HG02678 (cell line): ENCODE measurements around the gene DISP3.

Experiments used
- ATAC-seq: cut with Tn5 transposase; IDR thresholded peaks from one replicate; pipeline ENCODE4 v1.9.1; 2021; ENCODE audit warnings: mild to moderate bottlenecking, moderate library complexity; ENCODE audit not compliant: unreplicated experiment

DISP3 gene

DNA sequence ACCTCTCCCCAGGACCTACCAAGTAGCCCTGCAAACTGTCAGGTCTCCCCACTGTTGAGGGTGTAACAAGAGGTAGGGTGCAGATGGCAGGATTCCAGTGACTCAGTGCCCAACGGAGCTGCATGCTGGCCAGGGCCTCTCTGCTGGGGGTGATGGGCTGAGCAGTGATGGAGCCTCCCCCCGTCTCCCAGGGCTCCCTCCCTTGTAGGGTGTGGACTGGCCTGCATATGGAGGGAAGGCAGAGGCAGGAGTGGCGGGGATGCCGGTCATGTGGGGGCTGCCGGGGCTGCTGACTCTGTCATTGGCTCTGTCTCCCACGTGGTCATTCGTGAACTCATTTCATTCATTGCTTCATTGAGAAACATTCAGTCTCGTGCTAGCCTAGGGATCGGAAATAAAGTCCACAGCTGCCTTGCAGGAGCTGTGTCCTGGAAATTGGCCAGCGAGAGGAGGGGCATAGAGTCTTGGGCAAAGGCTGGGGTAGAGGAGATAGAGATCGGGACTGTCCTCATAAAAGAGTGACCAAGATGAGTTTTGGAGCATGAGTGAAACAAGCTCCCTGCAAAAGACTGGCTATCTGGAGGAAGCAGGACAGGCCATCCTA is 22.9 kb upstream of the DISP3 start:
- ATAC-seq, result no peak

- no peak for ATAC-seq
These were observed 22.0 kb upstream of the DISP3 start for GRCh38 chr1:11456965-11457364.

DNA sequence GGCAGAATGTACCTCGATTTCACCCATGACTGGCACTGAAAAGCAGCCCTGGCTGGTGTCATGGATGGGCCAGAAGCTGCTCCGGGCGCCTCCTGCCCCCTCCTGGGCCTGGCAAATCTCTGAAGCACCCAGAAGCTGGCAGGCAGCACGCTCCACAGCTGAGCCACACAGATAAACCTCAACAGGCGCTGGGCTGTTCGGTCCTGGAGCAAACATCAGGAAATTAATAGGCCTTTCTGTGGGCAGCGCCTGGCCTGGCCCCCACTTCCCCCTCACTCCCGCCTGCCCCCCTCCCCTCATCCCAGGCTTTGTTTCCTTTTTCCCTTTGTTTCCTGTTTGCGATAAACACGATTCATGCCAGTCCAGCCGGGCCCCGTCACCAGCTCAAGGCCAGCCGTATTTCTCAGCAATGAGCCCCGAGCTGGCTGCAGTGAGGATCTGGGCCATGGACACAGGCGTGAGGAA is 20.1 kb upstream of the DISP3 start:
- no peak for ATAC-seq

DNA sequence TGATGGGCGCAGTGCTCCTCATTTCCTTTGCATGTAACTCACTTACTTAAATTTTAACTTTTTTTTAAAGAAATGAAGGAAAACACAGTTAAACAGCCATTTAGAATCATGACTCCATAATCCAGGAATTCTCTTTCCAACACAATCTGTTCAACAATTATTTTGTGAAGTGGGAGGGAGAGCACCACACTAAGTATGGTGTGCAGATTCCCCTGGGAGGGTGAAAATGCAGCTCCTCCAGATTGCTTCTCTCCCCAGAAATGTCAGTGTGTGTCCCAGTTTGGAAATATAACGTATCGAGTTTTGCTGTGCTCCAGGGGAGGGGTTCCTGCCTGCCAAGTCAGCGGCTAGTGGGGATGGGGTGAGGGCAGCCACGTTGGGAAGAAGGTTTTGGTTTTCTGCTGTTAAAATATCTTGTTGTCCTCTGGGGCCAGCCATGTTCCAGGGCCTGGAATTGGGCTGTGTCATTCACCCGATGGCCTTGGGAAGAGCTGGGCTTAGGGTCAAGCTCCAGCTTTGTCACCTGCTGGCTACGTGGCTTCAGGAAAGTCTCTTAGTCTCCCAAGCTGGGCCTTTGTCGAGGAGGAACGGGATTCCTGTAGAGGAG is 17.3 kb upstream of the DISP3 start:
- no peak for ATAC-seq

DNA sequence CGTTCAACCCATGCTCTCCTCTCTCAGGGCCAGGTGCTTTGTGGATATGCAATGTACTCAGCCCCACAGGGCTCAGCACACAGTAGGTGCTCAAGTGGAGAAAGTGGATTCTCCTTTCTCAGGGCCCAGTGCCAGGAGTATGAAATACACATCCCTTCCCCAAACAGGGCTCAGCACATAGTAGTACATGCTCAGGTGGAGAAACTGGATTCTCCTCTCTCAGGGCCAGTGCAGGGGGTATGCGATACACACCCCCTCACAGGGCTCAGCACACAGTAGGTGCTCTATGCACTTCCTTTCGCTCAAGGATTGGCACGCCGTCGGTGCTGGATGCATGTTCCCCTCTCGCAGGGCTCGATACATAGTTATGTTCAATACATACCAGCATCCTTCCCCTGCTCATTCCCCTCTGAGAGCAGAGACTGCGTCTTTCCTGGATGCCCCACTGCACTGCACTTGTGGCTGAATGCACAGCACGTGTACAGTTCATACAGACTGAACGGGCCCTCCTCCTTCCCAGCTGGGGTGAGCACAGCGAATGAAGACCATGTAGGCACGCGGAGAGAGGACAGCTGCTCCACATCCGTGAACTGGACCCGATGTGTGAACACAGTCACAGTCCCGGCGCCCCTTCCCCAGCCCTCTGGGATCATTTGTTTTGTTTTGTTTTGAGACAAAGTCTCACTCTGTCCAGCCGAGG is 16.6 kb upstream of the DISP3 start:
- ATAC-seq, result no peak

DNA sequence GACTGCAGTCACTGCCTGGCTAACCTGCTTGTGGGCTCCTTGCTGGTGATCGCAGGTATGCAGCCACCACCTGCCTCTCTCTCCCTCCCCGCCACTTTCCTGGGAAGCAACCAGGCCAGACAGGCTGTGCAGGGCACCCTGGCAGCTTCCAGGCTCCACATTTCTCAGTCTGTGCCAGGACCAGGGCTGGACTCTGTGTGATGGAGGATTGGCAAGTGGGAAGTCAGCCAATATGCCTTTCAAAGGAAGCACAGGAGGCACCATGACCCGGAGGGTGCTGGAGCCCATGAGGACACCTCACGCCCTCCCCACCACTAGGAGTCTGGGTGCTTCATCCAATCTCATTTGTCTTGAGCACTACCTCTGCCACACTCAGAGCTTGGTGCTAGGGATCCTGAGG is 15.8 kb upstream of the DISP3 start:
- ATAC-seq, result no peak

DNA sequence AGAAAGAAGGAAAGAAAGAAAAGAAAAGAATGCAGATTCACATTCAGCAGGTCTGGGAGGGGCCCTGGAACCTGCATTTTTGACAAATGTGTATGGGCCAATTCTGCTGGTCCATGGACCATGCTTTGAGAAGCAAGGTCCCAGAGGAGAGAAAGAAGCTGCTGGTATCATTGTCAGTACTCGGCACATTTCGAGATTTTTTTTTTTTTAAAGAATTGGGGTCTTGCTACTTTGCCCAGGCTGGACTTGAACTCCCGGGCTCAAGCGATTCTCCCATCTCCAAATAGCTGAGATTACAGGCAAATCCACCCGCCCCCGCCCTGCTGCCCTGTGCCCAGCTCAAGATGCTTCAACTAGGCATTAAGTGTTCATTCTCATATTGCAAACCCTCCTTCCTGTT is 13.6 kb upstream of the DISP3 start:
- no peak for ATAC-seq

- no peak for ATAC-seq
These were observed 12.5 kb upstream of the DISP3 start for GRCh38 chr1:11466416-11466815.

GRCh38 chr1:11468878-11469277 is 10.1 kb upstream of the DISP3 start:
- no peak for ATAC-seq

DNA sequence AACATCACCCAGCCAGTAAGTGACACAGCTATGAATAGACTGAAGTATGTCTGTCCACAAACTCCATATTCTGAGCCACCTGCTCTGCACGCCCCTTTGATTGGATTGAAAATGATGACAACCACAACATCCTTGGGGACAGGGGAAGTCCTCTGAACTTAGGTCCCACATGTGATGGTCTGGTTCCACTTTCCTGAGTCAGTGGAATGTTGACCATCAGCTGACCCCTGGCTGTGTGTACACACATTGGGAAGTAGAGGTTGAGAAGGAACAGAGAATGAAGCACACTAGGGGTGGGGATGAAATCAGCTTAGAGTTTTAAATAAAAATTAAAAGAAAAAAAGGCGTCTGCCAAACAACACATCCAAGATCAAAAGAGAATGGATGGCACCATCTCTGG is 8.0 kb upstream of the DISP3 start:
- no peak for ATAC-seq

DNA sequence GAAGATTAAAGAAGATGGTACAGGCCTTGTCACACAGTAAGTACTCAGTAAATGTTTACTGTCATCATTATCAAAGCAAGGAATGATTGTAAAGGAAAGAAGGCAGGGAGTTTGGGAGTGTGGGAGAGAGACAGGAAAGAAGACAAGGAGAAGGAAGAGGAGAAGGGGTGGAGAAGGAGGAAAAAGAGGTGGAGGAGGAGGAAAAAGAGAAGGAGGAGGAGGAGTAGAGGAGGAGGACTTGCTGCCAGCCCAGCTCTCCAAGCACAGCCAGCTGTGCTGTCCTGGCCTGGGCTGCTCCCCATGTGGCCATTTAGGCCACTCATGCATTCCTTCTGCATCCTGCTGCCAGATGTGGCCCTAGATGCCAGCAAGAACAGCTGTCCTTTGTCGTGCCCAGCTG is 7.5 kb upstream of the DISP3 start:
- ATAC-seq, result no peak

DNA sequence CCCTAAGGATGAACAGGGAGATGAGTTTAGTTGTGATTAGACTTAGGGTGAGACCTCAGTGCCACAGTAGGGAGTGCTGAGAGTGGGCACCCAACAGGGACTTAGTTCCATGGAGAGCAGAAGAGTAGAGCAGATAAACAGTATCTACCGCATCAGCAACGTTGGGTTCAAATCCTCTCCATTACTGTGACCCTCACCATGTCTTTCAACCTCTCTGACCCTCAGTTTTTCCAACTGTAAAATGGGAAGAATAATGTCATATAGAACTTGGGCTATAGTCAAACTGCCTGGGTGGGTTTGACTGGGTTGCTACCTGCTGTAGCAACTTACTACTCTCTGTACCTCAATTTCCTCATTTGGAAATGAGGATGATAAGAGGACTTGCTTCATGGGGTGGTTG is 6.7 kb upstream of the DISP3 start:
- no peak for ATAC-seq

DNA sequence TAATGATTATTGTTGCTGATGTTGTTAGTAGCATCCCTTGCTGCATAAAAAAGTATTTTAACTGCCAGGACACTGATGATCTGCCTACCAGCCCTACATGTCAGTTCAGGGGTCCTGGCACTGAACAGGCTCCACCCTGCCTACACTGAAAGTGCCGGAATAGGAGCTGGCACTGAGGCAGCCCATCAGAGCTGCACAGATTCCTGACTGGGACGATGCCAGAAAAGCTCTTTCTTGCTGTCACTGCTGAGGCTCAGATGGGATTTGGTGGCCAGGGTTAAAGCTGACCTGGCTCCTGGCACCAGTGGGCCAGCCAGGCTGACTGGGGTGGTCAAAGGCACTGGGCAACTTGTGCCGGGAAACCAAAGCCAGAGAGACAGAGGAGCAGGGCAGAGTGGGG is 6.2 kb upstream of the DISP3 start:
- no peak for ATAC-seq

DNA sequence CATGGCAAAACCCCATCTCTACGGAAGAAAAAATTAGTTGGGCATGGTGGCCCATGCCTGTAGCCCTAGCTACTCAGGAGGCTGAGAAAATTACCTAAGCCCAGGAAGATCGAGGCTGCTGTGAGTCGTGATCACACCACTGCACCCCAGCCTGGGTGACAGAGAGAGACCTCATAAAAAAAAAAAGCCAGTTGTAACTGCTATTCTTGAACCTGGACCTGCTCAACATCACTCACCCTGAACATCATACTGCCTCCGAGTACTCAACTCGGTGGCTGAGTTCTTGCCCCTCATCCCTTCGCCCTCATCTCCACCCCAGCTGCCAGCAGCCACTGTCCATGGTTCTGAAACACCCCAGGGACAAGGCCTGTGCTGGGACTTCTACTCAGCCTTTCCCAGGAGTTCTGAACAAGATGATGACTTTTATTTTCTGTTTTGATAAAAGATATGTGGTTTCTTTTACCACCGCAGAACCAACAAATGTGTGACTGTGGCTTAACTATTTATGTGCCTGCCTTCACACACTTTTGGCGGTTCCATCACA is 5.4 kb upstream of the DISP3 start:
- ATAC-seq, result no peak

DNA sequence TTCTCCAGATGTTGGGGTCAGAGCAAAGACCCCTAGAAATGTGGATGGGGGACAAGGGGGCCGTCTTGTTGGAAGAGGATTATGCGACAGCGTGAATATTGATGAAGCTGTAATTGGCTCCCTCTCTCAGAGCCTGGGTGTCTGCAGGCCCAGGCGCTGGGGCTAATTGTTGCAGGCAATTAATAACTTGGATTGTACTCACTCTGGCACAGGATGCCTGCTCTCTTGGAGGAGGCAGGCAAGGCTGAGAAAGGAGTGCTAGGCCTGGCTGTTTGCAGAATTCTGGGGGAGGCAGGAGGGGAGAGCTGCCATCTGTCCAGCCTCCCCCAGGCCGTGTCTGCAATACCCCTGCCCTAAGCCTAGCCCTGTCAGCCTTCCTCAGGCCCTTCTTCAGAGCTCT is 4.1 kb upstream of the DISP3 start:
- no peak for ATAC-seq

- no peak for ATAC-seq
These were observed 3.2 kb upstream of the DISP3 start for GRCh38 chr1:11475748-11476147.

- no peak for ATAC-seq
These were observed 522 bp downstream of the DISP3 start for GRCh38 chr1:11479375-11479979.

DNA sequence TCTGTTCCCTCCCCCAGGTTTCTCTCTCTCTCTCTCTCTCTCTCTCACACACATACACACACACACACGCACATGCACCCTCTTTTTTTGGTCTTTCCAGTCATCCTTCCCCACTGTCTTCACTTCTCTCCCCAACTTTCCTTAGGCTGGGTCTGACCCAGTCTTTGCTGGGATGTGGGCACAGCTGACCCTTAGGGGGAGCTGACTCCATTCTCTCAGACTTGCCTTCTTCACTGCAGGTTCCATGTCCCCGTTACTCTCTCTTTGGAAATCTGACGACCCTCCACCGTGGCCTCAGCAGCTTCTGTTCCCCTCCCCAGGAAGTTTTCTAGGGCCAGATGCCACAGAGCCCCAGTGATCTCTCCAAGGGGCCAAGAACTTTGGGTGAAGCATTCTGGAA is 2.1 kb downstream of the DISP3 start:
- ATAC-seq, result no peak

- no peak for ATAC-seq
These were observed 3.2 kb downstream of the DISP3 start for GRCh38 chr1:11482198-11482597.

GRCh38 chr1:11482701-11483479 is 3.9 kb downstream of the DISP3 start:
- ATAC-seq, result no peak
